K562 (cell line): ENCODE results near the gene LOXHD1. TPM values are rescaled to one million over a fixed set of nuclear protein-coding genes. Genes with fewer than 3 reads are reported as not detected.

ENCODE experiments used
- ATAC-seq: fragments of 200-7000 bp; cut with Tn5 transposase; 3 replicates; pipeline ENCODE4 v1.9.1; 2020; ENCODE audit warnings: moderate library complexity
- BruUV-seq: library from RNA; stranded (reverse); fragments of 400-500 nt; replicated peaks from 2 replicates; lab custom pipeline; 2021; lab: Mats Ljungman, UMichigan
- CTCF ChIA-PET: fragments of 300-600 bp; formaldehyde crosslinking; extraction: SDS; loops from one replicate; lab custom pipeline; 2021; ENCODE audit warnings: low intra/inter-chr PET ratio; lab: Yijun Ruan, JAX
- POLR2A ChIA-PET: fragments of 300-600, 350-650 bp; sonication (Branson Sonifier 250); formaldehyde crosslinking; extraction: SDS; loops from one replicate; lab custom pipeline; 2021; ENCODE audit warnings: antibody characterized with exemption, inconsistent platforms; lab: Yijun Ruan, JAX
- DNase-seq, 4 experiments: peaks; one replicate each; pipeline versions ENCODE4 v3.0.0 to v3.0.0-alpha.2; 2011 to 2018; ENCODE audit warnings: low spot score in 3 of 4, mixed read lengths in 3 of 4; ENCODE audit errors: extremely low read depth in 1 of 4
- FAIRE-seq: peaks from 2 replicates; lab custom pipeline; 2011; peaks lifted over from hg19 to GRCh38; lab: Jason Lieb, UNC
- H2AFZ ChIP-seq: 2 replicates; pipeline ENCODE4 v1.6.0; 2011; ENCODE audit warnings: low read depth, low read length, control low read depth, inconsistent platforms
- H3K27ac ChIP-seq: fragments of 200-600 bp; 3 replicates; pipeline ENCODE4 v1.8.0; 2011; ENCODE audit warnings: low read depth, mild to moderate bottlenecking, control low read depth, inconsistent platforms, low read length, moderate library complexity, mixed read lengths; ENCODE audit errors: extremely low read depth
- H3K27me3 ChIP-seq, 2 experiments: fragments of 300-600 bp in 1 of 2; 2 replicates in 1 of 2; 3 replicates in 1 of 2; pipeline versions ENCODE4 v1.6.0 to v1.8.0; 2011; ENCODE audit warnings: inconsistent platforms in 2 of 2, low read length in 2 of 2, mild to moderate bottlenecking in 1 of 2, mixed read lengths in 1 of 2, moderate library complexity in 1 of 2; ENCODE audit not compliant: control insufficient read depth in 2 of 2, insufficient read depth in 2 of 2
- H3K36me3 ChIP-seq: fragments of 300-600 bp; 3 replicates; pipeline ENCODE4 v1.8.0; 2011; ENCODE audit warnings: mild to moderate bottlenecking, low read length, inconsistent platforms; ENCODE audit not compliant: control insufficient read depth, insufficient read depth
- H3K4me1 ChIP-seq, 2 experiments: fragments of 200-600 bp in 1 of 2; replicated peaks in 1 of 2; 2 replicates in 1 of 2; 3 replicates in 1 of 2; pipeline versions ENCODE4 v1.5.1 to v1.8.0; 2011; ENCODE audit warnings: inconsistent platforms in 2 of 2, low read length in 2 of 2, mild to moderate bottlenecking in 1 of 2, mixed read lengths in 1 of 2, moderate library complexity in 1 of 2; ENCODE audit not compliant: control insufficient read depth in 2 of 2, insufficient read depth in 2 of 2
- H3K4me2 ChIP-seq: 2 replicates; pipeline ENCODE4 v1.6.1; 2011; ENCODE audit warnings: low read length, control low read depth, inconsistent platforms, mixed read lengths; ENCODE audit not compliant: insufficient read depth
- H3K4me3 ChIP-seq: fragments of 200-600 bp; sonication (generic), shearing (Covaris generic); 2 replicates; pipeline ENCODE4 v1.5.1; 2016; ENCODE audit warnings: control low read depth, inconsistent platforms
- H3K79me2 ChIP-seq: fragments of 200-600 bp; 3 replicates; pipeline ENCODE4 v1.8.0; 2011; ENCODE audit warnings: low read length, inconsistent platforms; ENCODE audit not compliant: control insufficient read depth, insufficient read depth
- H3K9ac ChIP-seq, 2 experiments: 2 replicates each; pipeline versions ENCODE4 v1.6.0 to v1.6.1; 2011; ENCODE audit warnings: low read depth in 2 of 2, low read length in 2 of 2, control low read depth in 1 of 2, inconsistent platforms in 1 of 2, mild to moderate bottlenecking in 1 of 2, mixed read lengths in 1 of 2; ENCODE audit not compliant: insufficient read depth in 1 of 2
- H3K9me1 ChIP-seq: one replicate; pipeline ENCODE4 v1.6.0; 2011; ENCODE audit warnings: inconsistent platforms, mild to moderate bottlenecking, low read length, moderate library complexity; ENCODE audit not compliant: control insufficient read depth, insufficient read depth
- H3K9me3 ChIP-seq: replicated peaks from 2 replicates; pipeline ENCODE4 v1.5.1; 2011; ENCODE audit warnings: low read depth, low read length, inconsistent platforms; ENCODE audit not compliant: control insufficient read depth, insufficient read depth
- H4K20me1 ChIP-seq: replicated peaks from 2 replicates; pipeline ENCODE4 v1.6.1; 2011; ENCODE audit warnings: low read length, inconsistent platforms, mixed read lengths; ENCODE audit not compliant: control insufficient read depth, insufficient read depth
- BCOR ChIP-seq: fragments of 450-650 bp; IDR thresholded peaks from 2 replicates; pipeline ENCODE4 v1.6.1; 2016
- KDM1A ChIP-seq, 2 experiments: fragments of 450-650 bp; IDR thresholded peaks; 2 replicates each; pipeline ENCODE4 v1.6.1; 2016; ENCODE audit warnings: mild to moderate bottlenecking in 2 of 2
- MED1 ChIP-seq: sonication (generic); formaldehyde crosslinking; IDR thresholded peaks from 2 replicates; pipeline ENCODE4 v1.8.1; 2023; ENCODE audit warnings: missing genetic modification reagents, borderline replicate concordance
- MXI1 ChIP-seq: IDR thresholded peaks from 2 replicates; pipeline ENCODE4 v1.6.1; 2011; ENCODE audit warnings: low read depth, mild to moderate bottlenecking, improper control_type of control experiment, low read length
- TRIM28 ChIP-seq: fragments of 450-650 bp; IDR thresholded peaks from 2 replicates; pipeline ENCODE4 v1.6.1; 2017
- ZNF551 ChIP-seq: fragments of 250-450 bp; sonication (Bioruptor Pico); IDR thresholded peaks from 2 replicates; pipeline ENCODE4 v1.5.0; 2021; ENCODE audit warnings: mild to moderate bottlenecking, moderate library complexity
- ZNF57 ChIP-seq: fragments of 450-650 bp; formaldehyde crosslinking; IDR thresholded peaks from 2 replicates; pipeline ENCODE4 v1.4.0; 2020; ENCODE audit warnings: mild to moderate bottlenecking, moderate library complexity
- ZNF79 ChIP-seq: fragments of 250-450 bp; sonication (Bioruptor Pico); IDR thresholded peaks from 2 replicates; pipeline ENCODE4 v1.4.0; 2020; ENCODE audit warnings: low read depth, mild to moderate bottlenecking, moderate library complexity
- WGBS: fragments of 100-300 bp; shearing (Covaris generic); methylation state at CpG from one replicate; pipeline ENCODE4 v1.1.6; 2016; ENCODE audit warnings: low coverage, mixed read lengths; ENCODE audit not compliant: insufficient coverage; ENCODE audit errors: missing lambda C conversion rate; 5-methylcytosine and 5-hydroxymethylcytosine counted together
- in situ Hi-C: fragments of 300-500 bp; cut with MboI; formaldehyde crosslinking; loops from 4 replicates; pipeline ENCODE4 v1.15.0; 2018; ENCODE audit warnings: inconsistent platforms, mixed read lengths
- intact Hi-C: fragments of 100-400 bp; cut with micrococcal nuclease; formaldehyde crosslinking; loops from 2 replicates; pipeline ENCODE4 v1.14.2; 2022
- polyA plus RNA-seq, 8 experiments: library from polyadenylated mRNA; depleted of rRNA in 4 of 8; stranded (reverse) in 5 of 8; unstranded in 3 of 8; fragments of >200 nt; fragmentation: Nextera tagmentation in 2 of 8; fragmentation: Illumina TruSeq in 1 of 8; extraction: Ambion mirVana in 2 of 8; extraction: Trizol in 1 of 8; gene quantifications; 2 replicates each; pipeline versions ENCODE4 v1.2.1 to v1.2.3, GENCODE V29; 2011 to 2014; ENCODE audit warnings: inconsistent platforms in 1 of 8, missing spikeins in 1 of 8
- total RNA-seq, 7 experiments: library from RNA; depleted of rRNA in 6 of 7; stranded (reverse); fragments of >200 nt in 6 of 7; fragmentation: Illumina TruSeq in 2 of 7; extraction: Trizol in 2 of 7; gene quantifications; 2 replicates each; pipeline versions ENCODE4 v1.2.1 to v1.2.3, GENCODE V29; 2011 to 2021; ENCODE audit warnings: low replicate concordance in 1 of 7
- TF ChIP-seq, protein P1 (sequence below): IDR thresholded peaks from 2 replicates; pipeline ENCODE4 v1.6.1; 2012; ENCODE audit warnings: low read depth, low read length, improper control_type of control experiment, borderline replicate concordance
- TF ChIP-seq, protein P2 (sequence below): fragments of 450-650 bp; conservative IDR thresholded peaks from 2 replicates; pipeline ENCODE4 v1.6.1; 2016; ENCODE audit warnings: missing genetic modification characterization, low read depth, mild to moderate bottlenecking, control low read depth, missing compliant biosample characterization
- TF ChIP-seq, protein P3 (sequence below), 2 experiments: fragments of 450-650 bp in 1 of 2; sonication (generic) in 1 of 2; formaldehyde crosslinking; conservative IDR thresholded peaks; 2 replicates each; pipeline versions ENCODE4 v1.4.0 to v1.8.1; 2020 to 2022; ENCODE audit warnings: mild to moderate bottlenecking in 1 of 2, missing genetic modification reagents in 1 of 2
- TF ChIP-seq, protein P4 (sequence below): fragments of 250-450 bp; sonication (Bioruptor Pico); IDR thresholded peaks from 2 replicates; pipeline ENCODE4 v1.4.0; 2020

LOXHD1 gene
- total and polyA plus RNA-seq, 9 of the 15 experiments (the other 6 are each of a cell fraction or from before 2014, with no cell fraction given), result not detected

DNA sequence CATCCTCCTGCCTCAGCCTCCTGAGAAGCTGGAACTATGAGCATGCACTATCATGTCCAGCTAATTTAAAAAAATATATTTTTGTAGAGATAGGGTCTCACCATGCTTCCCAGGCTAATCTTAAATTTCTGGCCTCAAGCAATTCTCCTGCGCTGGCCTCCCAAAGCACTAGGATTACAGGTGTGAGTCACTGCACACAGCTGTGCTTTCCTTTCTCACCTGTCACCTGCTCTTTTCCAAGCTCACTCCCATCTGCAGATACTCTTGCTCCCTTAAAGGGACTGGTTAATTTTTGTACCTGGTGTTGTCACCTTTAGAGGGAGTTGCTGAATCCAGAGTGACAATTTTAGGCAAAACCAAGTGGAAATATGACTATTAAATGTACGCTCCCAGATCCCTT is 178.2 kb downstream of the LOXHD1 start:
- Histone ChIP-seq H3K27me3 (peaks cover 0 to 13% of the 10 kb centered on the region in 2 experiments; a peak in 2 of 5 replicates), H3K9me1 (no peaks in the 10 kb centered on the region), H2AFZ (no peak overlapping the region), H3K36me3 (no peaks in the 10 kb centered on the region), H3K4me2 (no peak overlapping the region), H3K4me3 (no peak overlapping the region), H3K4me1 (no peaks in the 10 kb centered on the region), H3K9ac (no peak overlapping the region), H3K27ac (no peak overlapping the region), H4K20me1 (no peaks in the 10 kb centered on the region; the same call in 1 of the 2 replicates), H3K9me3 (no peaks in the 10 kb centered on the region), H3K79me2 (no peaks in the 10 kb centered on the region)
- ChIA-PET CTCF (no interaction called here), POLR2A (no interaction called here)
- FAIRE-seq, result no peak
- in situ Hi-C loops, result loop anchor here (25.0 kb wide), 1 partner anchor 191 kb away; no protein-coding TSS in a partner anchor
- ATAC-seq, result no peak
- 0% methylated on average over 2 of the region's 2 CpGs for WGBS
- BruUV-seq, result no TSS peak
- intact Hi-C loops, result no loop called here
- DNase-seq, result no peak
- no peak for TF ChIP-seq ZNF551 (CRISPR knock-in tag)
- TF ChIP-seq ZNF79 (CRISPR knock-in tag), result no peak
- TF ChIP-seq MXI1, result no peak
- no peak for TF ChIP-seq KDM1A (IDR thresholded peaks at IDR 0.05)
- no peak for TF ChIP-seq MED1 (CRISPR knock-in tag)
- TF ChIP-seq, protein P1, sequence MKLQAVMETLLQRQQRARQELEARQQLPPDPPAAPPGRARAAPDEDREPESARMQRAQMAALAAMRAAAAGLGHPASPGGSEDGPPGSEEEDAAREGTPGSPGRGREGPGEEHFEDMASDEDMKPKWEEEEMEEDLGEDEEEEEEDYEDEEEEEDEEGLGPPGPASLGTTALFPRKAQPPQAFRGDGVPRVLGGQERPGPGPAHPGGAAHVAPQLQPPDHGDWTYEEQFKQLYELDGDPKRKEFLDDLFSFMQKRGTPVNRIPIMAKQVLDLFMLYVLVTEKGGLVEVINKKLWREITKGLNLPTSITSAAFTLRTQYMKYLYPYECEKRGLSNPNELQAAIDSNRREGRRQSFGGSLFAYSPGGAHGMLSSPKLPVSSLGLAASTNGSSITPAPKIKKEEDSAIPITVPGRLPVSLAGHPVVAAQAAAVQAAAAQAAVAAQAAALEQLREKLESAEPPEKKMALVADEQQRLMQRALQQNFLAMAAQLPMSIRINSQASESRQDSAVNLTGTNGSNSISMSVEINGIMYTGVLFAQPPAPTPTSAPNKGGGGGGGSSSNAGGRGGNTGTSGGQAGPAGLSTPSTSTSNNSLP, result no peak
- TF ChIP-seq TRIM28, result no peak
- TF ChIP-seq, protein P2, sequence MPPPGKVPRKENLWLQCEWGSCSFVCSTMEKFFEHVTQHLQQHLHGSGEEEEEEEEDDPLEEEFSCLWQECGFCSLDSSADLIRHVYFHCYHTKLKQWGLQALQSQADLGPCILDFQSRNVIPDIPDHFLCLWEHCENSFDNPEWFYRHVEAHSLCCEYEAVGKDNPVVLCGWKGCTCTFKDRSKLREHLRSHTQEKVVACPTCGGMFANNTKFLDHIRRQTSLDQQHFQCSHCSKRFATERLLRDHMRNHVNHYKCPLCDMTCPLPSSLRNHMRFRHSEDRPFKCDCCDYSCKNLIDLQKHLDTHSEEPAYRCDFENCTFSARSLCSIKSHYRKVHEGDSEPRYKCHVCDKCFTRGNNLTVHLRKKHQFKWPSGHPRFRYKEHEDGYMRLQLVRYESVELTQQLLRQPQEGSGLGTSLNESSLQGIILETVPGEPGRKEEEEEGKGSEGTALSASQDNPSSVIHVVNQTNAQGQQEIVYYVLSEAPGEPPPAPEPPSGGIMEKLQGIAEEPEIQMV (tag), result no peak
- TF ChIP-seq, protein P3, sequence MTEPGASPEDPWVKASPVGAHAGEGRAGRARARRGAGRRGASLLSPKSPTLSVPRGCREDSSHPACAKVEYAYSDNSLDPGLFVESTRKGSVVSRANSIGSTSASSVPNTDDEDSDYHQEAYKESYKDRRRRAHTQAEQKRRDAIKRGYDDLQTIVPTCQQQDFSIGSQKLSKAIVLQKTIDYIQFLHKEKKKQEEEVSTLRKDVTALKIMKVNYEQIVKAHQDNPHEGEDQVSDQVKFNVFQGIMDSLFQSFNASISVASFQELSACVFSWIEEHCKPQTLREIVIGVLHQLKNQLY (CRISPR knock-in tag; conservative IDR thresholded peaks at IDR 0.05), result no peak
- TF ChIP-seq, protein P4, sequence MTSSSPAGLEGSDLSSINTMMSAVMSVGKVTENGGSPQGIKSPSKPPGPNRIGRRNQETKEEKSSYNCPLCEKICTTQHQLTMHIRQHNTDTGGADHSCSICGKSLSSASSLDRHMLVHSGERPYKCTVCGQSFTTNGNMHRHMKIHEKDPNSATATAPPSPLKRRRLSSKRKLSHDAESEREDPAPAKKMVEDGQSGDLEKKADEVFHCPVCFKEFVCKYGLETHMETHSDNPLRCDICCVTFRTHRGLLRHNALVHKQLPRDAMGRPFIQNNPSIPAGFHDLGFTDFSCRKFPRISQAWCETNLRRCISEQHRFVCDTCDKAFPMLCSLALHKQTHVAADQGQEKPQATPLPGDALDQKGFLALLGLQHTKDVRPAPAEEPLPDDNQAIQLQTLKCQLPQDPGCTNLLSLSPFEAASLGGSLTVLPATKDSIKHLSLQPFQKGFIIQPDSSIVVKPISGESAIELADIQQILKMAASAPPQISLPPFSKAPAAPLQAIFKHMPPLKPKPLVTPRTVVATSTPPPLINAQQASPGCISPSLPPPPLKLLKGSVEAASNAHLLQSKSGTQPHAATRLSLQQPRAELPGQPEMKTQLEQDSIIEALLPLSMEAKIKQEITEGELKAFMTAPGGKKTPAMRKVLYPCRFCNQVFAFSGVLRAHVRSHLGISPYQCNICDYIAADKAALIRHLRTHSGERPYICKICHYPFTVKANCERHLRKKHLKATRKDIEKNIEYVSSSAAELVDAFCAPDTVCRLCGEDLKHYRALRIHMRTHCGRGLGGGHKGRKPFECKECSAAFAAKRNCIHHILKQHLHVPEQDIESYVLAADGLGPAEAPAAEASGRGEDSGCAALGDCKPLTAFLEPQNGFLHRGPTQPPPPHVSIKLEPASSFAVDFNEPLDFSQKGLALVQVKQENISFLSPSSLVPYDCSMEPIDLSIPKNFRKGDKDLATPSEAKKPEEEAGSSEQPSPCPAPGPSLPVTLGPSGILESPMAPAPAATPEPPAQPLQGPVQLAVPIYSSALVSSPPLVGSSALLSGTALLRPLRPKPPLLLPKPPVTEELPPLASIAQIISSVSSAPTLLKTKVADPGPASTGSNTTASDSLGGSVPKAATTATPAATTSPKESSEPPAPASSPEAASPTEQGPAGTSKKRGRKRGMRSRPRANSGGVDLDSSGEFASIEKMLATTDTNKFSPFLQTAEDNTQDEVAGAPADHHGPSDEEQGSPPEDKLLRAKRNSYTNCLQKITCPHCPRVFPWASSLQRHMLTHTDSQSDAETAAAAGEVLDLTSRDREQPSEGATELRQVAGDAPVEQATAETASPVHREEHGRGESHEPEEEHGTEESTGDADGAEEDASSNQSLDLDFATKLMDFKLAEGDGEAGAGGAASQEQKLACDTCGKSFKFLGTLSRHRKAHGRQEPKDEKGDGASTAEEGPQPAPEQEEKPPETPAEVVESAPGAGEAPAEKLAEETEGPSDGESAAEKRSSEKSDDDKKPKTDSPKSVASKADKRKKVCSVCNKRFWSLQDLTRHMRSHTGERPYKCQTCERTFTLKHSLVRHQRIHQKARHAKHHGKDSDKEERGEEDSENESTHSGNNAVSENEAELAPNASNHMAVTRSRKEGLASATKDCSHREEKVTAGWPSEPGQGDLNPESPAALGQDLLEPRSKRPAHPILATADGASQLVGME (CRISPR knock-in tag), result no peak
- TF ChIP-seq ZNF57 (CRISPR knock-in tag), result no peak
- no peak for TF ChIP-seq BCOR
